Right lobe of liver (tissue), 6 donors: ENCODE results near the gene PLIN5. TPM values are rescaled to one million over a fixed set of nuclear protein-coding genes. Genes with fewer than 3 reads are reported as not detected.
"Not testable (repeated sequence)": the region's sequence is repeated elsewhere in the genome, so short reads cannot be mapped to it uniquely, and the experiment has no call there.

Experiments
- ATAC-seq, 4 donors: fragments of 200-7000 bp; cut with Tn5 transposase; one replicate each; pipeline ENCODE4 v1.9.1; 2020; ENCODE audit warnings: mild to moderate bottlenecking in 4 of 4, moderate library complexity in 4 of 4
- DNase-seq, 3 donors: peaks; one replicate each; pipeline ENCODE4 v3.0.0-alpha.2; 2020
- H3K27ac ChIP-seq, 3 donors: fragments of 200-600 bp; one replicate each; pipeline ENCODE4 v1.8.0; 2022
- H3K27me3 ChIP-seq, 2 donors: fragments of 200-600 bp; one replicate each; pipeline ENCODE4 v1.8.0; 2022
- H3K36me3 ChIP-seq, 4 donors: fragments of 200-600 bp; sonication (generic) in 1 of 4; one replicate each; pipeline versions ENCODE4 v1.5.1 to v1.8.0; 2017 to 2022; ENCODE audit warnings: control low read depth in 1 of 4
- H3K4me1 ChIP-seq, 4 donors: fragments of 200-600 bp; sonication (generic) in 1 of 4; one replicate each; pipeline versions ENCODE4 v1.5.1 to v1.8.0; 2017 to 2022; ENCODE audit warnings: control low read depth in 1 of 4
- H3K4me3 ChIP-seq, 3 donors: fragments of 200-600 bp; one replicate each; pipeline ENCODE4 v1.8.0; 2022
- H3K9me3 ChIP-seq, 4 donors: fragments of 200-600 bp; sonication (generic) in 1 of 4; one replicate each; pipeline versions ENCODE4 v1.5.1 to v1.8.0; 2017 to 2022; ENCODE audit warnings: control low read depth in 1 of 4
- POLR2A ChIP-seq: fragments of 450-650 bp; IDR thresholded peaks from one replicate; pipeline ENCODE4 v1.6.1; 2017; ENCODE audit warnings: antibody characterized with exemption, mild to moderate bottlenecking
- WGBS: methylation state at CpG from one replicate; pipeline ENCODE4 v1.1.6; 2018; ENCODE audit warnings: low coverage, low lambda C conversion rate; ENCODE audit not compliant: insufficient coverage; ENCODE audit errors: missing lambda C conversion rate; 5-methylcytosine and 5-hydroxymethylcytosine counted together
- intact Hi-C, 2 donors: fragments of 100-400 bp; cut with DNase I; formaldehyde crosslinking; loops; one replicate each; pipeline versions ENCODE4 v1.11.2 to v1.14.1; 2022
- total RNA-seq, 6 experiments: library from RNA; depleted of rRNA in 2 of 6; stranded (reverse); fragments of >200 nt in 2 of 6; fragmentation: NEBNext Ultra II Directional in 3 of 6; extraction: Animal tissue kit (Norgen Biotek cat#: 25700) in 3 of 6; gene quantifications; one replicate each; pipeline versions ENCODE4 v1.1.0 to v1.2.4, GENCODE V29; 2016 to 2023
- TF ChIP-seq, protein P1 (sequence below), 4 donors: fragments of 200-600 bp in 3 of 4; fragments of 450-650 bp in 1 of 4; IDR thresholded peaks; one replicate each; pipeline versions ENCODE4 v1.5.1 to v1.8.0; 2016 to 2022; ENCODE audit warnings: antibody characterized with exemption in 4 of 4, mild to moderate bottlenecking in 2 of 4
- donor health status: DM: no; HTN: yes; CAD: no.
- donor health status: DM: no; HTN: no; CAD: no.
- donor health status: DM: no; HTN: no; CAD: no.
- donor health status: DM: no; HTN: yes; CAD: no.
- donor health status: DM: no; HTN: yes; CAD: no.

PLIN5 gene
- total RNA-seq, 6 experiments from 2014 or later = 35.0 to 149 (median 117) TPM

DNA sequence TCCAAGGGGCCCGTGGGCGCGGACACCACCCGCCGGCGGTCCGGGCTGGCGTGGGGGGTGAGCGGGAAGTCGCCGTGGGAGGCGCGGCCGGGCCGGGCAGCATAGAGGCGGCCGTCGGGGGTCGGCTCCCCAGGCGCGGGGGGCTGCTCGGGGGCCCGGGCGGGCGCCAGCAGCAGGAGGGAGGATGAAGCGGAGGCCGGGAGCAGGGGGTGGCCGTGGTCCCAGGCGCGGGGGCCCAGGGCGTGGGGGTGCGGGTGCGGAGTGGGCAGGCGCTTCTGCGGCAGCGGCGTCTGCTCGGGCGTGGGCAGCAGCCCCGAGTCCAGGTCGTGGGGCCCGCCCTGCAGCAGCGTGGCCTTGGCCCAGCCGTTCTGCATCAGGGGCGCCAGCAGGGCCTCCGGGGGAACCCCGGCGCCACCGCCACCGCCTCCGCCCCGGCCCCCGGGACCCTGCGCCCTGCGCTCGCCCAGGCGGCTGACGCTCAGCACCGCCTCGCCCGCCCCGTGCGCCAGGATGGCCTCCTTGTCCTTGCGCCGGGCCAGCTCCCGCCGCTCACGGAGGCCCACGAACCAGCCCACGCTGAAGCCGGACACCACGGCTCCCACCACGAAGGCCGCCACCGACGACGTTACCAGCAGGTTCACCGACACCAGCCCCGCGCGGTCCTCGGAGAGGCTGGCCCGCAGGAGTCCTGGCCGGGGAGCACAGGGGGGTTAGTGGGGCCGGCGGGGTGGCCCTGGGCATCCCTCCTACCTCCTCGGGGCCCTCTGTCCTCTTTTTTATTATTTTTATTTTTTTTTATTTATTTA lies 9.0 kb upstream of the PLIN5 start:
- WGBS = 60% methylated on average over 1 of the region's 87 CpGs
- peaks cover 0 to 35% (median 12%) of the 10 kb centered on the region in 4 donors for H3K4me1 ChIP-seq
- ATAC-seq (no peak), DNase-seq (no peak)
- no peaks in the 10 kb centered on the region for H3K27me3 ChIP-seq
- H3K9me3 ChIP-seq = no peaks in the 10 kb centered on the region
- peak overlapping the region in 1 of 3 donors; percentile 57 for H3K27ac ChIP-seq
- no peak overlapping the region for H3K4me3 ChIP-seq
- H3K36me3 ChIP-seq = no peaks in the 10 kb centered on the region
- intact Hi-C loops = no loop called here
- TF ChIP-seq POLR2A = no peak
- TF ChIP-seq, protein P1, sequence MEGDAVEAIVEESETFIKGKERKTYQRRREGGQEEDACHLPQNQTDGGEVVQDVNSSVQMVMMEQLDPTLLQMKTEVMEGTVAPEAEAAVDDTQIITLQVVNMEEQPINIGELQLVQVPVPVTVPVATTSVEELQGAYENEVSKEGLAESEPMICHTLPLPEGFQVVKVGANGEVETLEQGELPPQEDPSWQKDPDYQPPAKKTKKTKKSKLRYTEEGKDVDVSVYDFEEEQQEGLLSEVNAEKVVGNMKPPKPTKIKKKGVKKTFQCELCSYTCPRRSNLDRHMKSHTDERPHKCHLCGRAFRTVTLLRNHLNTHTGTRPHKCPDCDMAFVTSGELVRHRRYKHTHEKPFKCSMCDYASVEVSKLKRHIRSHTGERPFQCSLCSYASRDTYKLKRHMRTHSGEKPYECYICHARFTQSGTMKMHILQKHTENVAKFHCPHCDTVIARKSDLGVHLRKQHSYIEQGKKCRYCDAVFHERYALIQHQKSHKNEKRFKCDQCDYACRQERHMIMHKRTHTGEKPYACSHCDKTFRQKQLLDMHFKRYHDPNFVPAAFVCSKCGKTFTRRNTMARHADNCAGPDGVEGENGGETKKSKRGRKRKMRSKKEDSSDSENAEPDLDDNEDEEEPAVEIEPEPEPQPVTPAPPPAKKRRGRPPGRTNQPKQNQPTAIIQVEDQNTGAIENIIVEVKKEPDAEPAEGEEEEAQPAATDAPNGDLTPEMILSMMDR (IDR thresholded peaks at IDR 0.05) = no peak

DNA sequence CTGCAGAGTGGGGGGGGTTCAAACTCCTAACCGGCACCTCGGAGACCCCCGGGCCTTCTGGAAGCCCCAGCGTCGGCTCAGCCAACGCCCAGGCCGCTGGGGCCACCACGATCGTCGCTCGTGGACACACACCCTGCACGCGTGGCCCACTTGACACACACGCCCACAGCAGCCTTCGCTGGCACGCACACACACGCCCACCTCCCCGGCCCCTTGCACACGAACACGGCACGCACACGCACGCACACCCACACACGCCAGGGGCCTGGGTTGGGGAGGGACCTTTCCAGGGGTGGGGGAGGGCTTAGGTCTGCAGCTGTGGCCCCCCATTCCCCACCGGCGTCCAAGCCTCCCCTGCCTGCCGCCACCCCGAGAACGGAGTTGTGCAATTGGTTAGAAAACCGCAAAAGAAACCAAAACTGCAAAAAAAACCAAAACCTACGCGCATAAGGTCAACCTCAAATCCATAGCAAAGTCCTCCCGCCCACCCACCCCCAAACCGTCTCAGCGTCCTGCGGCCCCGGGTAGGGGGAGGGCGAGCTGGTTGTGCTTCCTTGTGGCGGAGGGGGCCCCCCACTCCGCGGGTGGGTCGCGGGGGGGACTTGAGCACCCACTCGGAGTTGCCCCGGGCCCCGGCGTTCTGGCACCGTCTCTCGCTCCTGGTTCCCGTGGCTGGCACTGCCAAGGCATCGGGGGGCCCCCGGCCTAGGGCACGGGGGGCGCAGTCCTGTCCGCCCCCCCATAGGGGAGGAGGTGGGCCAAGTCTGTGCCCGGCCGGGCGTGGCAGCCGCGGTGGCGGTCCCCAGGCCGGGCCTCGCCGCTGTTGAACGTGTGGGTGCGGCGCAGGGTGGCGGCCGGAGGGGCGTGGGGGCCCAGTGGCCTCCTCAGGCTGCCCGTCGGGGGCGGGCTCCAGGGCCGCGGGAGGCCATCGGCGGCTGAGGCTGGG lies 8.1 kb upstream of the PLIN5 start:
- H3K27ac ChIP-seq = peak overlapping the region; percentile 44 to 57 (median 47)
- intact Hi-C loops = no loop called here

DNA sequence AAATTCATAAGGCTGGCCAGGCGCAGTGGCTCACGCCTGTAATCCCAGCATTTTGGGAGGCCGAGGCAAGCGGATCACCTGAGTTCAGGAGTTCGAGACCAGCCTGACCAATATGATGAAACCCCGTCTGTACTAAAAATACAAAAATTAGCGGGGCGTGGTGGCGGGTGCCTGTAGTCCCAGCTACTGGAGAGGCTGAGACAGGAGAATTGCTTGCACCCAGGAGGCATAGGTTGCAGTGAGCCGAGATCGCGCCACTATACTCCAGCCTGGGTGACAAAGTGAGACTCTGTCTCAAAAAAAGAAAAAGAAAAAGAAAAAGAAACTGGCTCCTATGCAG lies 6.8 kb upstream of the PLIN5 start:
- H3K9me3 ChIP-seq, H3K27me3 ChIP-seq, H3K36me3 ChIP-seq, DNase-seq, ATAC-seq, H3K4me3 ChIP-seq, intact Hi-C loops: not testable (repeated sequence)
- H3K27ac ChIP-seq = peak overlapping the region in 1 of 3 donors; percentile 66
- WGBS = 49% methylated on average over 6 of the region's 12 CpGs
- H3K4me1 ChIP-seq = peaks cover 0 to 33% (median 7%) of the 10 kb centered on the region in 4 donors

More for the DNA sequence above, 8.1 kb upstream of the PLIN5 start:
- DNase-seq (no peak), ATAC-seq (no peak)
- no peaks in the 10 kb centered on the region for H3K27me3 ChIP-seq
- no peaks in the 10 kb centered on the region for H3K9me3 ChIP-seq
- 38% methylated on average over 20 of the region's 77 CpGs for WGBS
- peak overlapping the region in 1 of 3 donors; percentile 6 for H3K4me3 ChIP-seq
- peaks cover 0 to 43% (median 12%) of the 10 kb centered on the region in 4 donors for H3K4me1 ChIP-seq
- peaks cover 0 to under 1% (median 0%) of the 10 kb centered on the region in 4 donors for H3K36me3 ChIP-seq
- no peak for TF ChIP-seq POLR2A
- TF ChIP-seq, protein P1 (IDR thresholded peaks at IDR 0.05) = no peak

DNA sequence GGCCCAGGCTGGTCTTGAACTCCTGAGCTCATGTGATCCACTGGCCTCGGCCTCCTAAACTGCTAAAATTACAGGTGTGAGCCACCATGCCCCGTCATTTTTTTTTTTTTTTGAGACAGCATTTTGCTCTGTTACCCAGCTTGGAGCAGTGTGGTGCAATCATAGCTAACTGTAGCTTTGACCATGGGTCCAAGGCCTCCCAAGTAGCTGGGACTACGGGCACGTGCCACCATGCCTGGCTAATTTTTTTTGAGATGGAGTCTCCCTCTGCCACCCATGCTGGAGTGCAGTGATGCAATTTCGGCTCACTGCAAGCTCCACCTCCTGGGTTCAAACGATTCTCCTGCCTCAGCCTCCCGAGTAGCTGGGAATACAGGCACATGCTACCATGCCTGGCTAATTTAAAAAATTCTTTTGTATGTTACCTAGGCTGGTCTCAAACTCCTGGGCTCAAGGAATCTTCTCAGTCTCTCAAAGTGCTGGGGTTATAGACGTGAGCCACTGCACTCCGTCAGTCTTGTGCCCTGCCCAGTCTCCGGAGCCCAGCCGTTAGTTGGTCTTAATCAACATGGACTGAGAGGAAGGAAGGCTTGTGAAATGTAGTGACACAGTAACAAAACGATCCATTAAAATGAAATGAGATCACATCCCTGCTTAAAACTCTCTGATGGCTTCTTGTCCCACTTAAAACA lies 6.2 kb upstream of the PLIN5 start:
- Histone ChIP-seq H3K4me1 (peaks cover 0 to 32% (median 5%) of the 10 kb centered on the region in 4 donors), H3K27me3 (no peaks in the 10 kb centered on the region), H3K9me3 (no peaks in the 10 kb centered on the region), H3K36me3 (peaks cover 0 to 3% (median 1%) of the 10 kb centered on the region in 4 donors), H3K27ac (peak overlapping the region in 2 of 3 donors; percentile 66), H3K4me3 (no peak overlapping the region)
- WGBS = 27% methylated on average over 12 of the region's 12 CpGs
- TF ChIP-seq, protein P1 (IDR thresholded peaks at IDR 0.05) = no peak
- no peak for TF ChIP-seq POLR2A
- intact Hi-C loops = no loop called here
- DNase-seq = no peak
- ATAC-seq = peak in 1 of 4 donors; percentile 17
